ENCODE data around the gene C5orf15. TPM values are rescaled to one million over a fixed set of nuclear protein-coding genes. Genes with fewer than 3 reads are reported as not detected.
"Not testable (repeated sequence)": the region's sequence is repeated elsewhere in the genome, so short reads cannot be mapped to it uniquely, and the experiment has no call there.

C5orf15 gene
- total RNA-seq, 1 donor from 2014 or later: 58.5 TPM

DNA sequence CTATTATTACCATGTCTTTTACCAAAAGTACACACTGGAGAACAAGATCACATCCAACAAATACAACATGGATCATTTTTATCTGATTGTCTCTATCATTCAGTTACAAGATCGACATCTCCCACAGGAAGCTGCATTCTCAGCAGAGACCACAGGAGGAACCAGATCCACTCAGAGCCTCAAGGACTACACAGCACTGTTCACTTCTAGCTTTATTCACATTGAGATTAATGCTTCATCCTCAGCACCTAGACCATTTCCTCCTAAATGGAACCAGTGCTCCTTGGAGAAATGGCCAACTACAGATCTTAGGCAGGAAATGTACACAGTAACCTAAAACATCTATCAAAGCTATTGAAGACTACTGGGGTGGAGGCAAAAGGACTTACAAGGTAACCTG lies 13.3 kb upstream of the C5orf15 start:
- Mint-ChIP-seq H3K27me3 (no peaks in the 10 kb centered on the region), H3K36me3 (ENCODE audit: insufficient read depth) (peaks cover 13% of the 10 kb centered on the region)
- DNase-seq (ENCODE audit: low spot score, unreplicated experiment): no peak

DNA sequence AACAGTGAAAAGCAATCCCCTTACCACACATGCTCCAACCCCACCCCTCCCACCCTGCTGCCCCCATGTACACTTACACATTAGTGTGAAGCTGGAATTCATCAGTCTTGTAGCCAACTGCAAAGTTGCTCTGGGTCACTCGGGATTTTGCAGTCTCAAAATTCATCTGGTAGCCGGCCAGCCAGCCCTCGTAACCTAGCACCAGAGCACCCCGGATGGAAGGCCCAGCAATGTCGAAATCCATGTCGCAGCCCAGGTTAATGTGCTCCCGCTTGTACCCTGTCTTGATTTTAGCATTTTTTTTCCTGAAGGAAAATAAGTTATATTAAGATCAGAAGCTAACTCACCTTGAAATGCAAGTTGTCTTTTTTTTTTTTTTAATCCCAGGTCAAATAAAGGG lies 12.2 kb upstream of the C5orf15 start:
- no peak for DNase-seq (ENCODE audit: low spot score, unreplicated experiment)
- Mint-ChIP-seq H3K27me3 (no peaks in the 10 kb centered on the region), H3K4me1 (ENCODE audit: low read depth) (no peaks in the 10 kb centered on the region), H3K9me3 (ENCODE audit: low read depth) (no peaks in the 10 kb centered on the region), H3K4me3 (ENCODE audit: low read depth) (no peak overlapping the region), H3K27ac (no peak overlapping the region), H3K36me3 (ENCODE audit: insufficient read depth) (peaks cover 13% of the 10 kb centered on the region)
- TF ChIP-seq, protein P1, sequence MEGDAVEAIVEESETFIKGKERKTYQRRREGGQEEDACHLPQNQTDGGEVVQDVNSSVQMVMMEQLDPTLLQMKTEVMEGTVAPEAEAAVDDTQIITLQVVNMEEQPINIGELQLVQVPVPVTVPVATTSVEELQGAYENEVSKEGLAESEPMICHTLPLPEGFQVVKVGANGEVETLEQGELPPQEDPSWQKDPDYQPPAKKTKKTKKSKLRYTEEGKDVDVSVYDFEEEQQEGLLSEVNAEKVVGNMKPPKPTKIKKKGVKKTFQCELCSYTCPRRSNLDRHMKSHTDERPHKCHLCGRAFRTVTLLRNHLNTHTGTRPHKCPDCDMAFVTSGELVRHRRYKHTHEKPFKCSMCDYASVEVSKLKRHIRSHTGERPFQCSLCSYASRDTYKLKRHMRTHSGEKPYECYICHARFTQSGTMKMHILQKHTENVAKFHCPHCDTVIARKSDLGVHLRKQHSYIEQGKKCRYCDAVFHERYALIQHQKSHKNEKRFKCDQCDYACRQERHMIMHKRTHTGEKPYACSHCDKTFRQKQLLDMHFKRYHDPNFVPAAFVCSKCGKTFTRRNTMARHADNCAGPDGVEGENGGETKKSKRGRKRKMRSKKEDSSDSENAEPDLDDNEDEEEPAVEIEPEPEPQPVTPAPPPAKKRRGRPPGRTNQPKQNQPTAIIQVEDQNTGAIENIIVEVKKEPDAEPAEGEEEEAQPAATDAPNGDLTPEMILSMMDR (IDR thresholded peaks at IDR 0.05; ENCODE audit: unreplicated experiment): no peak

More for the DNA sequence above, 13.3 kb upstream of the C5orf15 start:
- TF ChIP-seq, protein P1 (IDR thresholded peaks at IDR 0.05; ENCODE audit: unreplicated experiment): no peak
- H3K4me1 Mint-ChIP-seq (ENCODE audit: low read depth): no peaks in the 10 kb centered on the region
- H3K9me3 Mint-ChIP-seq (ENCODE audit: low read depth): no peaks in the 10 kb centered on the region
- H3K27ac Mint-ChIP-seq: no peak overlapping the region
- H3K4me3 Mint-ChIP-seq (ENCODE audit: low read depth): no peak overlapping the region

DNA sequence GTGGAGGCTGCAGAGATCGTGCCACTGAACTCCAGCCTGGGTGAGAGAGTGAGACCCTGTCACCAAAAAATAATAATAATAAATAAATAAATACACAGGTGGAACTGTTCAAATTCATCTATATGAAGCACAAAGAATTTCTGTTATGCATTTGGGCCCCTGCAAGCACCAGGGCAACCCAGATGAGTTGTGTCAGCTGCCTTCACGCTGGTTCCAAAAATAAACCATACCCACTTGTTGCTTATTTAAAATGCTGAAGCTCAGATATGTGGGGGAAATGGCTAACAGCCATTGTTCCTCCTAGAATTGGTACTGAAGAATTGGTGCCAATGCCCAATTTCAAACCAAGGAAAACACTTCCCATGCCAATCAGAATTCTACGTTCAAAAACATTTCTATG lies 10.5 kb upstream of the C5orf15 start:
- DNase-seq (ENCODE audit: low spot score, unreplicated experiment): no peak
- peaks cover 13% of the 10 kb centered on the region for H3K36me3 Mint-ChIP-seq (ENCODE audit: insufficient read depth)
- TF ChIP-seq, protein P1 (IDR thresholded peaks at IDR 0.05; ENCODE audit: unreplicated experiment): no peak
- no peak overlapping the region for H3K27ac Mint-ChIP-seq
- no peak overlapping the region for H3K4me3 Mint-ChIP-seq (ENCODE audit: low read depth)
- H3K4me1 Mint-ChIP-seq (ENCODE audit: low read depth): no peaks in the 10 kb centered on the region
- H3K27me3 Mint-ChIP-seq: no peaks in the 10 kb centered on the region
- no peaks in the 10 kb centered on the region for H3K9me3 Mint-ChIP-seq (ENCODE audit: low read depth)

DNA sequence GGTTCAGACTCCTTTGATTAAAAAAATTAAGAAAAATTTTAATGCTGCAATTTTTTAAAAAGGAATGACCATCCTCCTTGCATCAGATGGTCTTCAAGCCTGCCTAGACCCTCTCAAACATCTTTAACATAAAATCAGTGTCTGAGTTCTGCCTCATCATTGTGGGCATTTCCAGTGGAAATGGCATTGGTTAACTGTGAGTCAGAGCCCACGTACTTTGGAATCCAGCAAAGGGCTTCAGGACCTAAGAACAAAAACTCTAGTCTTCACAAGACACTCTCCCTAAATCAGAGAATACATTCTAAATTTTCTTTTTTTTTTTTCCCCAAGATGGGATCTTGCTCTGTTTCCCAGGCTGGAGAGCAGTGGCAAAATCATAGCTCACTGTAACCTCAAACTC lies 9.4 kb upstream of the C5orf15 start:
- Mint-ChIP-seq H3K4me1 (ENCODE audit: low read depth) (no peaks in the 10 kb centered on the region), H3K36me3 (ENCODE audit: insufficient read depth) (peaks cover 10% of the 10 kb centered on the region), H3K27me3 (no peaks in the 10 kb centered on the region), H3K4me3 (ENCODE audit: low read depth) (no peak overlapping the region), H3K9me3 (ENCODE audit: low read depth) (no peaks in the 10 kb centered on the region), H3K27ac (no peak overlapping the region)
- TF ChIP-seq, protein P1 (IDR thresholded peaks at IDR 0.05; ENCODE audit: unreplicated experiment): no peak
- no peak for DNase-seq (ENCODE audit: low spot score, unreplicated experiment)

DNA sequence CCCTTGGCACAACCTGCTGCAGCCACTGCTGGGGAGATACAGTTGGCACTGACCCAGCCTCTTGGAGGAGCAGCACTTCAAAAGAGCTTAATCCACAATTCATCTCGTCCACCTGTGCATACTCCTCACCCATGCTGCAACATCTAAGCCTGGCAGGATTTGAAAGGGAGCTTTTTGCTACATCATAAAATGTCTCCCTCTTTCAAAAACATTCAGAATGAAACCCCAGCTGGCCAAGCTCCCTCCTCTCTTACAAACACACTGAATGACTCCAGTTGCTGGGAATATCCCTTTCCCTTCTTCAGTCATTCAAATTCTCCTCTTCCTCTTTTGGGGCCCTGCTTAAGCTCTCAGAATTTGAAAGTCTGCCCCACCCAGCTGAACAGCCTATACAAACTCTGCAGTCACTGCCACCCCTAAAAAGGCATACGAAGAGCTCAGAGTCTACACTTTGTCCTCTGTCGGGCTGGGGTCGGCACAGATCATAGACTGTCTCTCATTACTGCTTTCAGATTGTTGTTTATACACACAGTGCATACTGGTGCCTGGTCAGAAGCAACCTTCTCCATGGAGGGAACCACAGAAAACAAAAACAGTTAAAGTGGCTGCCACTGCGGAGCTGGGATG lies 8.8 kb upstream of the C5orf15 start:
- no peaks in the 10 kb centered on the region for H3K4me1 Mint-ChIP-seq (ENCODE audit: low read depth)
- peaks cover 10% of the 10 kb centered on the region for H3K36me3 Mint-ChIP-seq (ENCODE audit: insufficient read depth)
- H3K27ac Mint-ChIP-seq: no peak overlapping the region
- no peaks in the 10 kb centered on the region for H3K9me3 Mint-ChIP-seq (ENCODE audit: low read depth)
- TF ChIP-seq, protein P1 (IDR thresholded peaks at IDR 0.05; ENCODE audit: unreplicated experiment): no peak
- no peak overlapping the region for H3K4me3 Mint-ChIP-seq (ENCODE audit: low read depth)
- DNase-seq (ENCODE audit: low spot score, unreplicated experiment): no peak
- H3K27me3 Mint-ChIP-seq: no peaks in the 10 kb centered on the region

DNA sequence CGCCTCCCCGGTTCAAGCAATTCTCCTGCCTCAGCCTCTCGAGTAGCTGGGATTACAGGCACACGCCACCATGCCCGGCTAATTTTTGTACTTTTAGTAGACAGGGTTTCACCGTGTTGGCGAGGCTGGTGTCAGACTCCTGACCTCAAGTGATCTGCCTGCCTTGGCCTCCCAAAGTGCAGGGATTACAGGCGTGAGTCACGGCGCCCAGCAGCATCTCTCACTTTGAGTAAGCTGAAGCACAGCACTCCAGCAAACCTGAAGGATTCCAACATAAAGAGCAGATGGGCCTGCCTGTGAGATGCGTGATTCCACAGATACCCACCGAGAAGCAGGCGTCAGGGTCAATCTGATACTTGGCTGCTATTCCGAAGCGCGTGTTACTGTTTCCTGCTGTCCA lies 7.1 kb upstream of the C5orf15 start:
- H3K36me3 Mint-ChIP-seq (ENCODE audit: insufficient read depth); H3K9me3 Mint-ChIP-seq (ENCODE audit: low read depth); DNase-seq (ENCODE audit: low spot score, unreplicated experiment); H3K4me3 Mint-ChIP-seq (ENCODE audit: low read depth); H3K27ac Mint-ChIP-seq; H3K4me1 Mint-ChIP-seq (ENCODE audit: low read depth); H3K27me3 Mint-ChIP-seq: not testable (repeated sequence)
